Adrenal gland (tissue), 12 donors: ENCODE results near the gene CEND1. TPM values are rescaled to one million over a fixed set of nuclear protein-coding genes. Genes with fewer than 3 reads are reported as not detected.
A peak's percentile ranks its signal among the peaks of the same experiment; 100 is the strongest.

Experiments
- DNase-seq, 7 donors: peaks; one replicate each; pipeline ENCODE4 v3.0.0-alpha.2; 2019 to 2020
- H3K27ac ChIP-seq, 5 donors: fragments of 200-600 bp; sonication (generic) in 4 of 5; 1 replicate in 3 of 5; 2 replicates in 2 of 5; pipeline versions ENCODE4 v1.5.1 to v1.8.0; 2016 to 2020; ENCODE audit warnings: mild to moderate bottlenecking in 1 of 5
- H3K27me3 ChIP-seq: fragments of 200-600 bp; 2 replicates; pipeline ENCODE4 v1.8.0; 2021
- H3K36me3 ChIP-seq, 2 donors: fragments of 200-600 bp; replicated peaks in 1 of 2; 1 replicate in 1 of 2; 2 replicates in 1 of 2; pipeline versions ENCODE4 v1.5.1 to v1.8.0; 2018 to 2022
- H3K4me1 ChIP-seq, 2 donors: fragments of 200-600 bp; replicated peaks in 1 of 2; 1 replicate in 1 of 2; 2 replicates in 1 of 2; pipeline versions ENCODE4 v1.5.1 to v1.8.0; 2018 to 2021
- H3K4me3 ChIP-seq, 4 donors: fragments of 200-600 bp; sonication (generic) in 3 of 4; one replicate each; pipeline ENCODE4 v1.5.1; 2016 to 2018
- H3K9me3 ChIP-seq, 3 donors: fragments of 200-600 bp; sonication (generic) in 1 of 3; replicated peaks in 1 of 3; 1 replicate in 2 of 3; 2 replicates in 1 of 3; pipeline versions ENCODE4 v1.5.1 to v1.8.0; 2016 to 2021
- CTCF ChIP-seq, 6 experiments: fragments of 450-650 bp in 4 of 6; fragments of 200-600 bp in 2 of 6; sonication (generic) in 1 of 6; IDR thresholded peaks; 1 replicate in 5 of 6; 2 replicates in 1 of 6; pipeline versions ENCODE4 v1.5.1 to v1.8.0; 2016 to 2021; ENCODE audit warnings: antibody characterized with exemption in 6 of 6, mild to moderate bottlenecking in 2 of 6, moderate library complexity in 1 of 6
- POLR2A ChIP-seq, 2 donors: fragments of 450-650 bp; IDR thresholded peaks; one replicate each; pipeline ENCODE4 v1.6.1; 2017; ENCODE audit warnings: antibody characterized with exemption in 2 of 2, mild to moderate bottlenecking in 2 of 2, moderate library complexity in 1 of 2
- WGBS, 4 donors: extraction: QIAGEN DNeasy Blood & Tissue Kit in 2 of 4; methylation state at CpG; one replicate each; pipeline versions ENCODE4 v1.1.5 to v1.1.7; 2013 to 2017; 5-methylcytosine and 5-hydroxymethylcytosine counted together
- intact Hi-C, 2 donors: fragments of 100-400 bp; cut with DNase I; formaldehyde crosslinking; loops; one replicate each; pipeline versions ENCODE4 v1.14.1 to v1.15.0; 2022 to 2023
- polyA plus RNA-seq, 3 donors: library from polyadenylated mRNA; stranded (reverse); fragments of 200-250 nt in 2 of 3; fragments of 350-450 nt in 1 of 3; fragmentation: Illumina TruSeq in 1 of 3; extraction: RNeasy Lipid Tissue Mini Kit (QIAGEN cat#74804) in 1 of 3; gene quantifications; one replicate each; pipeline ENCODE4 v1.2.3, GENCODE V29; 2013 to 2014
- total RNA-seq, 9 donors: library from RNA; depleted of rRNA in 4 of 9; stranded (reverse); fragments of >200 nt in 4 of 9; fragments of 120-200 nt in 1 of 9; fragmentation: NEBNext Ultra II Directional in 1 of 9; extraction: Animal tissue kit (Norgen Biotek cat#: 25700) in 1 of 9; gene quantifications; one replicate each; pipeline versions ENCODE4 v1.1.0 to v1.2.4, GENCODE V29; 2013 to 2023
- donor health status: healthy with polysubstance abuse.
- donor health status: Bipolar disorder and iron deficiency.
- donor health status: DM: yes; HTN: yes; CAD: no.
- donor health status: DM: no; HTN: no; CAD: no.
- donor health status: DM: no; HTN: no; CAD: no.
- donor health status: DM: yes; HTN: yes; CAD: no.

CEND1 gene
- total and polyA plus RNA-seq, 12 donors: 0.42 to 14.5 (median 3.0) TPM; not detected in 4

GRCh38 chr11:776263-776560 is 13.7 kb downstream of the CEND1 start:
- 31 to 65% (median 37%) methylated on average over 5 to 11 of the region's 11 CpGs for WGBS, 4 donors
- H3K9me3 ChIP-seq: no peaks in the 10 kb centered on the region
- intact Hi-C loops: no loop called here
- peaks cover 0 to 19% of the 10 kb centered on the region in 2 donors for H3K36me3 ChIP-seq
- peaks cover 38 to 41% of the 10 kb centered on the region in 2 donors for H3K4me1 ChIP-seq
- peak in 1 of 7 donors; percentile 17 for DNase-seq
- TF ChIP-seq CTCF (IDR thresholded peaks at IDR 0.05) (no peak), POLR2A (IDR thresholded peaks at IDR 0.05) (no peak)
- H3K27me3 ChIP-seq: no peaks in the 10 kb centered on the region
- H3K4me3 ChIP-seq: peak overlapping the region in 3 of 4 donors; percentile 35 to 94 (median 61)
- H3K27ac ChIP-seq: peak overlapping the region in 4 of 5 donors; percentile 16 to 89 (median 62)

GRCh38 chr11:774873-775592 is 14.9 kb downstream of the CEND1 start:
- Histone ChIP-seq H3K9me3 (no peaks in the 10 kb centered on the region), H3K36me3 (peaks cover 0 to 30% of the 10 kb centered on the region in 2 donors), H3K4me1 (peaks cover 38 to 41% of the 10 kb centered on the region in 2 donors), H3K27ac (peak overlapping the region in 3 of 5 donors; percentile 26 to 45 (median 43)), H3K27me3 (no peaks in the 10 kb centered on the region), H3K4me3 (no peak overlapping the region)
- intact Hi-C loops: no loop called here
- DNase-seq: peak in 6 of 7 donors; percentile 44 to 82 (median 66)
- TF ChIP-seq POLR2A (IDR thresholded peaks at IDR 0.05): no peak
- TF ChIP-seq CTCF (IDR thresholded peaks at IDR 0.05): peak in 2 of 6 experiments; percentile 6 to 17
- WGBS, 4 donors: 48 to 78% (median 68%) methylated on average over 8 to 20 of the region's 20 CpGs

- Histone ChIP-seq H3K4me1 (peaks cover 38 to 41% of the 10 kb centered on the region in 2 donors), H3K36me3 (peaks cover 0 to 34% of the 10 kb centered on the region in 2 donors), H3K27ac (peak overlapping the region in 3 of 5 donors; percentile 40 to 69 (median 58)), H3K4me3 (no peak overlapping the region), H3K9me3 (no peaks in the 10 kb centered on the region), H3K27me3 (no peaks in the 10 kb centered on the region)
- no peak for DNase-seq
- intact Hi-C loops: no loop called here
- WGBS, 4 donors: 87 to 93% (median 89%) methylated on average over 4 to 9 of the region's 9 CpGs
- TF ChIP-seq POLR2A (IDR thresholded peaks at IDR 0.05) (no peak), CTCF (IDR thresholded peaks at IDR 0.05) (no peak)
These were observed 16.1 kb downstream of the CEND1 start for GRCh38 chr11:773830-774229.

GRCh38 chr11:773425-773824 is 16.5 kb downstream of the CEND1 start:
- intact Hi-C loops: no loop called here
- H3K36me3 ChIP-seq: peaks cover 0 to 35% of the 10 kb centered on the region in 2 donors
- WGBS, 4 donors: 75 to 91% (median 82%) methylated on average over 4 to 5 of the region's 5 CpGs
- H3K27me3 ChIP-seq: no peaks in the 10 kb centered on the region
- DNase-seq: no peak
- TF ChIP-seq CTCF (IDR thresholded peaks at IDR 0.05) (no peak), POLR2A (IDR thresholded peaks at IDR 0.05) (no peak)
- no peak overlapping the region for H3K4me3 ChIP-seq
- H3K4me1 ChIP-seq: peaks cover 38 to 41% of the 10 kb centered on the region in 2 donors
- no peaks in the 10 kb centered on the region for H3K9me3 ChIP-seq
- H3K27ac ChIP-seq: peak overlapping the region in 3 of 5 donors; percentile 40 to 69 (median 58)
